ENCODE measurements around the gene FGF4. TPM values are rescaled to one million over a fixed set of nuclear protein-coding genes. Genes with fewer than 3 reads are reported as not detected.

Gene FGF4
- total and polyA plus RNA-seq, 12 donors, result not detected

GRCh38 chr11:69818231-69818602 is 43.1 kb upstream of the FGF4 start:
- Histone ChIP-seq H3K9me3 (replicated peaks in 1 of 3) (no peaks in the 10 kb centered on the region), H3K36me3 (replicated peaks in 1 of 2) (no peaks in the 10 kb centered on the region), H3K27me3 (peaks cover 58% of the 10 kb centered on the region), H3K4me3 (no peak overlapping the region), H3K27ac (no peak overlapping the region), H3K4me1 (replicated peaks in 1 of 2) (no peaks in the 10 kb centered on the region)
- WGBS, 4 donors, result 1% methylated on average over 15 to 31 of the region's 31 CpGs
- no peak for DNase-seq
- no peak for TF ChIP-seq CTCF (IDR thresholded peaks at IDR 0.05)
- no peak for TF ChIP-seq POLR2A (IDR thresholded peaks at IDR 0.05)
- intact Hi-C loops (cut with DNase I), result no loop called here

- WGBS, 4 donors, result 0 to 1% (median 1%) methylated on average over 5 to 107 of the region's 107 CpGs
- no peak overlapping the region for H3K4me3 ChIP-seq
Observed at GRCh38 chr11:69817265-69818230, 42.4 kb upstream of the FGF4 start.

GRCh38 chr11:69816671-69817070 is 41.5 kb upstream of the FGF4 start:
- Histone ChIP-seq H3K9me3 (replicated peaks in 1 of 3) (no peaks in the 10 kb centered on the region), H3K4me3 (no peak overlapping the region), H3K36me3 (replicated peaks in 1 of 2) (no peaks in the 10 kb centered on the region), H3K27ac (no peak overlapping the region), H3K27me3 (peaks cover 51% of the 10 kb centered on the region), H3K4me1 (replicated peaks in 1 of 2) (no peaks in the 10 kb centered on the region)
- TF ChIP-seq CTCF (IDR thresholded peaks at IDR 0.05) (no peak), POLR2A (IDR thresholded peaks at IDR 0.05) (no peak)
- intact Hi-C loops (cut with DNase I), result no loop called here
- WGBS, 4 donors, result 18 to 30% (median 23%) methylated on average over 6 to 12 of the region's 12 CpGs
- DNase-seq, result no peak

More at GRCh38 chr11:69817265-69818230, 42.4 kb upstream of the FGF4 start:
- no peak overlapping the region for H3K27ac ChIP-seq
- no peak for TF ChIP-seq CTCF (IDR thresholded peaks at IDR 0.05)
- no peak for TF ChIP-seq POLR2A (IDR thresholded peaks at IDR 0.05)
- DNase-seq, result no peak
- no peaks in the 10 kb centered on the region for H3K4me1 ChIP-seq (replicated peaks in 1 of 2)
- no peaks in the 10 kb centered on the region for H3K9me3 ChIP-seq (replicated peaks in 1 of 3)
- H3K27me3 ChIP-seq, result peaks cover 55% of the 10 kb centered on the region
- H3K36me3 ChIP-seq (replicated peaks in 1 of 2), result no peaks in the 10 kb centered on the region
- intact Hi-C loops (cut with DNase I), result no loop called here

- Histone ChIP-seq H3K27ac (no peak overlapping the region), H3K4me1 (replicated peaks in 1 of 2) (no peaks in the 10 kb centered on the region), H3K36me3 (replicated peaks in 1 of 2) (no peaks in the 10 kb centered on the region), H3K27me3 (peaks cover 51% of the 10 kb centered on the region), H3K4me3 (no peak overlapping the region), H3K9me3 (replicated peaks in 1 of 3) (no peaks in the 10 kb centered on the region)
- WGBS, 4 donors, result 81 to 85% (median 85%) methylated on average over 11 to 13 of the region's 13 CpGs
- DNase-seq, result no peak
- intact Hi-C loops (cut with DNase I), result no loop called here
- no peak for TF ChIP-seq POLR2A (IDR thresholded peaks at IDR 0.05)
- no peak for TF ChIP-seq CTCF (IDR thresholded peaks at IDR 0.05)
Observed at GRCh38 chr11:69815973-69816372, 40.8 kb upstream of the FGF4 start.
